Astrocyte (in vitro differentiated cells and primary cell): ENCODE results near the gene PEPD. TPM values are rescaled to one million over a fixed set of nuclear protein-coding genes. Genes with fewer than 3 reads are reported as not detected.

Experiments used
- DNase-seq: peaks from one replicate; pipeline ENCODE4 v3.0.0-alpha.2; 2010; ENCODE audit warnings: low read depth
- FAIRE-seq: peaks from 2 replicates; lab custom pipeline; 2011; peaks lifted over from hg19 to GRCh38; lab: Jason Lieb, UNC
- H2AFZ ChIP-seq: 2 replicates; pipeline ENCODE4 v1.6.0; 2012; ENCODE audit warnings: low read depth, low read length, inconsistent platforms
- H3K27ac ChIP-seq: 2 replicates; pipeline ENCODE4 v1.5.1; 2011; ENCODE audit warnings: low read depth, low read length, inconsistent platforms
- H3K27me3 ChIP-seq: 2 replicates; pipeline ENCODE4 v1.6.0; 2011; ENCODE audit warnings: low read length, inconsistent platforms; ENCODE audit not compliant: insufficient read depth
- H3K36me3 ChIP-seq: 2 replicates; pipeline ENCODE4 v1.5.1; 2011; ENCODE audit warnings: low read length, inconsistent platforms; ENCODE audit not compliant: insufficient read depth
- H3K4me1 ChIP-seq: 2 replicates; pipeline ENCODE4 v1.5.1; 2011; ENCODE audit warnings: low read length, inconsistent platforms; ENCODE audit not compliant: insufficient read depth
- H3K4me2 ChIP-seq: 2 replicates; pipeline ENCODE4 v1.6.0; 2012; ENCODE audit warnings: low read length, inconsistent platforms
- H3K4me3 ChIP-seq: 2 replicates; pipeline ENCODE4 v1.5.1; 2011; ENCODE audit warnings: low read depth, mild to moderate bottlenecking, low read length, inconsistent platforms; ENCODE audit not compliant: insufficient read depth
- H3K79me2 ChIP-seq: 2 replicates; pipeline ENCODE4 v1.6.0; 2012; ENCODE audit warnings: mild to moderate bottlenecking, low read length, inconsistent platforms; ENCODE audit not compliant: insufficient read depth
- H3K9ac ChIP-seq: 2 replicates; pipeline ENCODE4 v1.6.0; 2012; ENCODE audit warnings: mild to moderate bottlenecking, low read length, inconsistent platforms
- H3K9me3 ChIP-seq: 2 replicates; pipeline ENCODE4 v1.5.1; 2012; ENCODE audit warnings: low read depth, mild to moderate bottlenecking, low read length, inconsistent platforms; ENCODE audit not compliant: insufficient read depth
- H4K20me1 ChIP-seq: 2 replicates; pipeline ENCODE4 v1.6.0; 2012; ENCODE audit warnings: low read length, inconsistent platforms; ENCODE audit not compliant: insufficient read depth
- H3K27ac Mint-ChIP-seq: one replicate; pipeline ENCODE4 v1.8.0; 2021; ENCODE audit warnings: mild to moderate bottlenecking, mixed read lengths; ENCODE audit not compliant: unreplicated experiment
- H3K27me3 Mint-ChIP-seq: one replicate; pipeline ENCODE4 v1.8.0; 2021; ENCODE audit warnings: low read depth, mixed read lengths; ENCODE audit not compliant: unreplicated experiment
- H3K36me3 Mint-ChIP-seq: one replicate; pipeline ENCODE4 v1.8.0; 2021; ENCODE audit warnings: low read depth, mixed read lengths; ENCODE audit not compliant: unreplicated experiment
- H3K4me1 Mint-ChIP-seq: one replicate; pipeline ENCODE4 v1.8.0; 2021; ENCODE audit warnings: low read depth, mixed read lengths; ENCODE audit not compliant: unreplicated experiment
- H3K4me3 Mint-ChIP-seq: one replicate; pipeline ENCODE4 v1.8.0; 2021; ENCODE audit warnings: mild to moderate bottlenecking, moderate library complexity, mixed read lengths; ENCODE audit not compliant: unreplicated experiment
- H3K9me3 Mint-ChIP-seq: one replicate; pipeline ENCODE4 v1.8.0; 2021; ENCODE audit warnings: mild to moderate bottlenecking, mixed read lengths; ENCODE audit not compliant: unreplicated experiment
- EZH2 ChIP-seq: IDR thresholded peaks from 2 replicates; pipeline ENCODE4 v1.6.1; 2012; ENCODE audit warnings: mild to moderate bottlenecking, low read length, inconsistent platforms; ENCODE audit not compliant: insufficient read depth
- total RNA-seq: library from RNA; stranded (reverse); gene quantifications from 2 replicates; pipeline ENCODE4 v1.2.1, GENCODE V29; 2021
- TF ChIP-seq, protein P1 (sequence below): IDR thresholded peaks from 2 replicates; pipeline ENCODE4 v1.5.1; 2011; ENCODE audit warnings: low read depth, mild to moderate bottlenecking, inconsistent platforms, low read length, moderate library complexity; ENCODE audit not compliant: insufficient read depth

PEPD gene
- total RNA-seq, 1 donor from 2014 or later: 37.9 TPM

- peaks cover 4% of the 10 kb centered on the region for H3K36me3 Mint-ChIP-seq
- Histone ChIP-seq H3K9me3 (no peaks in the 10 kb centered on the region), H3K4me1 (peaks cover 25% of the 10 kb centered on the region), H3K27ac (no peak overlapping the region), H4K20me1 (peaks cover 5% of the 10 kb centered on the region), H3K79me2 (no peaks in the 10 kb centered on the region), H3K9ac (no peak overlapping the region), H2AFZ (no peak overlapping the region), H3K4me3 (no peak overlapping the region), H3K4me2 (no peak overlapping the region), H3K27me3 (no peaks in the 10 kb centered on the region), H3K36me3 (no peaks in the 10 kb centered on the region)
- TF ChIP-seq, protein P1, sequence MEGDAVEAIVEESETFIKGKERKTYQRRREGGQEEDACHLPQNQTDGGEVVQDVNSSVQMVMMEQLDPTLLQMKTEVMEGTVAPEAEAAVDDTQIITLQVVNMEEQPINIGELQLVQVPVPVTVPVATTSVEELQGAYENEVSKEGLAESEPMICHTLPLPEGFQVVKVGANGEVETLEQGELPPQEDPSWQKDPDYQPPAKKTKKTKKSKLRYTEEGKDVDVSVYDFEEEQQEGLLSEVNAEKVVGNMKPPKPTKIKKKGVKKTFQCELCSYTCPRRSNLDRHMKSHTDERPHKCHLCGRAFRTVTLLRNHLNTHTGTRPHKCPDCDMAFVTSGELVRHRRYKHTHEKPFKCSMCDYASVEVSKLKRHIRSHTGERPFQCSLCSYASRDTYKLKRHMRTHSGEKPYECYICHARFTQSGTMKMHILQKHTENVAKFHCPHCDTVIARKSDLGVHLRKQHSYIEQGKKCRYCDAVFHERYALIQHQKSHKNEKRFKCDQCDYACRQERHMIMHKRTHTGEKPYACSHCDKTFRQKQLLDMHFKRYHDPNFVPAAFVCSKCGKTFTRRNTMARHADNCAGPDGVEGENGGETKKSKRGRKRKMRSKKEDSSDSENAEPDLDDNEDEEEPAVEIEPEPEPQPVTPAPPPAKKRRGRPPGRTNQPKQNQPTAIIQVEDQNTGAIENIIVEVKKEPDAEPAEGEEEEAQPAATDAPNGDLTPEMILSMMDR: no peak
- TF ChIP-seq EZH2: no peak
- no peak overlapping the region for H3K27ac Mint-ChIP-seq
- no peak for DNase-seq
- H3K9me3 Mint-ChIP-seq: peaks cover 3% of the 10 kb centered on the region
- no peaks in the 10 kb centered on the region for H3K27me3 Mint-ChIP-seq
- peaks cover 17% of the 10 kb centered on the region for H3K4me1 Mint-ChIP-seq
- H3K4me3 Mint-ChIP-seq: no peak overlapping the region
- no peak for FAIRE-seq
These were observed 51.6 kb downstream of the PEPD start for GRCh38 chr19:33470040-33470330.

DNA sequence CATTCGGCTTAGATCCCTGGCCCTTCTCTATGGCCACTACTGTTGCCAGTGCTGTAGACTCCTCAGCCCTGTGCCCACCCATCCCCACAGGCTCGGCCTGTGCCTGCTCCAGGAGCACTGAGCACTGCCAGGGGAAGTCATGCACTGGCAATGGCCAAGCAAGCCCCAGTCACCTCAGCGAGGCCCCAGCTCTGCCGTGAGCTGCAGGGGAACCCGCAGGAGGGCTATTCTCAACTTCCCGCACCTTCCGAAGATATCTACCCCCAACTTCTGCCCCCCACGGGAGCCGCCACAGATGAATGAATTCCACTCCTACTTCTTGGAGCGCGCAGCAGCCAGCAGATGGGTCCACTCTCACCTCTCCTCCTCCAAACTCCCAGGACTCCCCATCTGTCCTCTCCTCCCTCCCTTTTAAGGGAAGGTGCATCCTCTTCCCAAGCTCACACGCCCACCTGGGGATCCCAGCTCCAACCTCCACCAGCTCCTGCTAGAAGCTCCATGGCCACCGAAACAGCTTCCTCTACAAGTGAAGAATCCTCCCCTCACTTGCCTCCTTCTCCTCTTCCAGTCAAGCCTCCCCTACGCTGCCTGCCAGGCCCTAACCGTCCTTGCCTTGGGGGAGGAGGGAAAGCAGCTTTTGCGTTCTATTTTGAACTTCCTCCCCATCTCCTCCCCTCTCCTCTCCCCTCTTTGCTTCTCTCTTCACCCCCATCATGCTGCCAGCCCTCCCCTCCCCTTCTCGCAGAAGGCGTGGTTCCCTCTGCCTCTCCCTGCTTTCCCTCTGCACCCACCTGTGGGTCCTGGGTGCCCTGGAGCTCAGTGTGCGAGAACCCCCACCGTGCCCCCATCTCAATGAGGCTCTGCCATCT is 52.2 kb downstream of the PEPD start:
- H3K4me1 Mint-ChIP-seq: peaks cover 17% of the 10 kb centered on the region

More for the DNA sequence above, 52.2 kb downstream of the PEPD start:
- H3K4me2 ChIP-seq: no peak overlapping the region
- no peak overlapping the region for H3K27ac ChIP-seq
- no peaks in the 10 kb centered on the region for H3K9me3 ChIP-seq
- Mint-ChIP-seq H3K27me3 (no peaks in the 10 kb centered on the region), H3K4me3 (no peak overlapping the region), H3K27ac (no peak overlapping the region), H3K36me3 (peaks cover 4% of the 10 kb centered on the region), H3K9me3 (peaks cover 3% of the 10 kb centered on the region)
- H3K9ac ChIP-seq: no peak overlapping the region
- no peak for TF ChIP-seq EZH2
- TF ChIP-seq, protein P1: no peak
- H3K4me3 ChIP-seq: no peak overlapping the region
- no peaks in the 10 kb centered on the region for H3K36me3 ChIP-seq
- FAIRE-seq: no peak
- H3K27me3 ChIP-seq: no peaks in the 10 kb centered on the region
- no peaks in the 10 kb centered on the region for H3K79me2 ChIP-seq
- H2AFZ ChIP-seq: no peak overlapping the region
- peaks cover 25% of the 10 kb centered on the region for H3K4me1 ChIP-seq
- DNase-seq: no peak
- H4K20me1 ChIP-seq: peaks cover 9% of the 10 kb centered on the region
